MM.1S (cell line): ENCODE measurements around the gene RHOF.

ENCODE experiments used
- DNase-seq: peaks from one replicate; pipeline ENCODE4 v3.0.0-alpha.2; 2015
- H2AFZ ChIP-seq: fragments of 300-600 bp; sonication (generic); 2 replicates; pipeline ENCODE4 v1.6.0; 2016; ENCODE audit warnings: antibody characterized with exemption, low read length
- H3F3A ChIP-seq: fragments of 300-600 bp; sonication (generic); 2 replicates; pipeline ENCODE4 v1.6.1; 2016; ENCODE audit warnings: mild to moderate bottlenecking, antibody characterized with exemption, low read length, moderate library complexity, mixed read lengths; ENCODE audit not compliant: insufficient read depth
- H3K27ac ChIP-seq: fragments of 300-600 bp; sonication (generic); 2 replicates; pipeline ENCODE4 v1.5.1; 2016; ENCODE audit warnings: mild to moderate bottlenecking, low read length
- H3K27me3 ChIP-seq: fragments of 300-600 bp; sonication (generic); replicated peaks from 2 replicates; pipeline ENCODE4 v1.6.0; 2016; ENCODE audit warnings: low read length; ENCODE audit not compliant: insufficient read depth
- H3K36me3 ChIP-seq: fragments of 300-600 bp; sonication (generic); replicated peaks from 2 replicates; pipeline ENCODE4 v1.6.1; 2016; ENCODE audit warnings: mild to moderate bottlenecking, low read length, mixed read lengths; ENCODE audit not compliant: insufficient read depth
- H3K4me1 ChIP-seq: fragments of 300-600 bp; sonication (generic); 2 replicates; pipeline ENCODE4 v1.6.1; 2016; ENCODE audit warnings: low read length, mixed read lengths
- H3K4me2 ChIP-seq: fragments of 300-600 bp; sonication (generic); 2 replicates; pipeline ENCODE4 v1.6.0; 2016; ENCODE audit warnings: low read depth, low read length
- H3K4me3 ChIP-seq: fragments of 300-600 bp; sonication (generic); 2 replicates; pipeline ENCODE4 v1.5.1; 2016; ENCODE audit warnings: low read length, mixed read lengths
- H3K79me2 ChIP-seq: fragments of 300-600 bp; sonication (generic); 2 replicates; pipeline ENCODE4 v1.6.1; 2016; ENCODE audit warnings: mixed run types, low read length, mixed read lengths
- H3K9ac ChIP-seq: fragments of 300-600 bp; sonication (generic); 2 replicates; pipeline ENCODE4 v1.6.1; 2016; ENCODE audit warnings: low read length, mixed read lengths
- H3K9me2 ChIP-seq: fragments of 300-600 bp; sonication (generic); replicated peaks from 2 replicates; pipeline ENCODE4 v1.6.1; 2016; ENCODE audit warnings: mild to moderate bottlenecking, low read length, mixed read lengths; ENCODE audit not compliant: insufficient read depth
- H3K9me3 ChIP-seq: fragments of 300-600 bp; sonication (generic); replicated peaks from 2 replicates; pipeline ENCODE4 v1.6.1; 2016; ENCODE audit warnings: mild to moderate bottlenecking, low read length, mixed read lengths; ENCODE audit not compliant: insufficient read depth
- H4K20me1 ChIP-seq: fragments of 300-600 bp; sonication (generic); 2 replicates; pipeline ENCODE4 v1.6.1; 2016; ENCODE audit warnings: mild to moderate bottlenecking, low read length, moderate library complexity, mixed read lengths; ENCODE audit not compliant: insufficient read depth
- EZH2 ChIP-seq: fragments of 300-600 bp; sonication (generic); optimal IDR thresholded peaks from 2 replicates; pipeline ENCODE3; 2017; ENCODE audit warnings: low read depth, mild to moderate bottlenecking, antibody characterized with exemption, low read length, mixed read lengths
- EZH2phosphoT487 ChIP-seq: fragments of 300-600 bp; sonication (generic); IDR thresholded peaks from 2 replicates; pipeline ENCODE4 v1.6.1; 2018; ENCODE audit warnings: antibody characterized with exemption, low read length
- TF ChIP-seq, protein P1 (sequence below): fragments of 300-600 bp; sonication (generic); IDR thresholded peaks from 2 replicates; pipeline ENCODE4 v1.5.1; 2016; ENCODE audit warnings: antibody characterized with exemption, low read length, mixed read lengths

Gene RHOF

DNA sequence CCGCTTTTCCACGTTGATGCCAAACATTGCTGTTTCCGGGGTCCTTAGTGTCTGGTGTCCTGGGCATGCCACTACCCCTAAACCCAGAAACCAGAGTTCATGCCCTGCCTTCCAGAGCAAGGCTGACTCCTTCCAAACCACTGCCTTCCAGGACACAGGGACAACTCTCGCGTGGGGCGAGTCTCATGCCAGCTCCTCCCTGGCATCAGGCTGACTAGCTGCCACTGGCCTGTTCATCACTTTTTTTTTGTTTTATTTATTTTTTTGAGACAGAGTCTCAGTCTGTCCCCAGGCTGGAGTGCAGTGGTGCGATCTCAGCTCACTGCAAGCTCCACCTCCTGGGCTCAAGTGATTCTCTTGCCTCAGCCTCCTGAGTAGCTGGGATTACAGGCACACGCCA is 15.1 kb upstream of the RHOF start:
- no peaks in the 10 kb centered on the region for H3K9me3 ChIP-seq
- no peaks in the 10 kb centered on the region for H3K9me2 ChIP-seq
- DNase-seq = no peak
- H3K4me2 ChIP-seq = no peak overlapping the region
- peaks cover 71% of the 10 kb centered on the region for H3K79me2 ChIP-seq
- H3K36me3 ChIP-seq = no peaks in the 10 kb centered on the region
- H3K27ac ChIP-seq = no peak overlapping the region
- H3K4me1 ChIP-seq = no peaks in the 10 kb centered on the region
- H3K9ac ChIP-seq = no peak overlapping the region
- no peak for TF ChIP-seq EZH2phosphoT487
- no peak for TF ChIP-seq EZH2
- TF ChIP-seq, protein P1, sequence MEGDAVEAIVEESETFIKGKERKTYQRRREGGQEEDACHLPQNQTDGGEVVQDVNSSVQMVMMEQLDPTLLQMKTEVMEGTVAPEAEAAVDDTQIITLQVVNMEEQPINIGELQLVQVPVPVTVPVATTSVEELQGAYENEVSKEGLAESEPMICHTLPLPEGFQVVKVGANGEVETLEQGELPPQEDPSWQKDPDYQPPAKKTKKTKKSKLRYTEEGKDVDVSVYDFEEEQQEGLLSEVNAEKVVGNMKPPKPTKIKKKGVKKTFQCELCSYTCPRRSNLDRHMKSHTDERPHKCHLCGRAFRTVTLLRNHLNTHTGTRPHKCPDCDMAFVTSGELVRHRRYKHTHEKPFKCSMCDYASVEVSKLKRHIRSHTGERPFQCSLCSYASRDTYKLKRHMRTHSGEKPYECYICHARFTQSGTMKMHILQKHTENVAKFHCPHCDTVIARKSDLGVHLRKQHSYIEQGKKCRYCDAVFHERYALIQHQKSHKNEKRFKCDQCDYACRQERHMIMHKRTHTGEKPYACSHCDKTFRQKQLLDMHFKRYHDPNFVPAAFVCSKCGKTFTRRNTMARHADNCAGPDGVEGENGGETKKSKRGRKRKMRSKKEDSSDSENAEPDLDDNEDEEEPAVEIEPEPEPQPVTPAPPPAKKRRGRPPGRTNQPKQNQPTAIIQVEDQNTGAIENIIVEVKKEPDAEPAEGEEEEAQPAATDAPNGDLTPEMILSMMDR = no peak
- no peak overlapping the region for H2AFZ ChIP-seq
- H4K20me1 ChIP-seq = peaks cover 4% of the 10 kb centered on the region; the same call in 1 of the 2 replicates
- peaks cover 2% of the 10 kb centered on the region; the same call in 1 of the 2 replicates for H3F3A ChIP-seq
- no peak overlapping the region for H3K4me3 ChIP-seq
- no peaks in the 10 kb centered on the region for H3K27me3 ChIP-seq

- peaks cover 62% of the 10 kb centered on the region for H3K79me2 ChIP-seq
Observed at GRCh38 chr12:121807642-121808347, 14.3 kb upstream of the RHOF start.

GRCh38 chr12:121806546-121807423 is 13.3 kb upstream of the RHOF start:
- TF ChIP-seq EZH2phosphoT487 (no peak), EZH2 (no peak)
- TF ChIP-seq, protein P1 = no peak
- DNase-seq = no peak
- peaks cover 62% of the 10 kb centered on the region for H3K79me2 ChIP-seq
- no peaks in the 10 kb centered on the region for H3K27me3 ChIP-seq
- H3K36me3 ChIP-seq = no peaks in the 10 kb centered on the region
- H3K27ac ChIP-seq = no peak overlapping the region
- H3K9ac ChIP-seq = peak overlapping the region; percentile 33; the same call in 1 of the 2 replicates
- peaks cover 19% of the 10 kb centered on the region for H3F3A ChIP-seq
- H3K9me3 ChIP-seq = no peaks in the 10 kb centered on the region
- H4K20me1 ChIP-seq = no peaks in the 10 kb centered on the region
- no peaks in the 10 kb centered on the region for H3K9me2 ChIP-seq
- no peak overlapping the region for H2AFZ ChIP-seq
- H3K4me1 ChIP-seq = no peaks in the 10 kb centered on the region
- H3K4me2 ChIP-seq = peak overlapping the region; percentile 84
- H3K4me3 ChIP-seq = peak overlapping the region; percentile 55

More at GRCh38 chr12:121807642-121808347, 14.3 kb upstream of the RHOF start:
- Histone ChIP-seq H3K9ac (no peak overlapping the region), H3K27ac (no peak overlapping the region), H3K9me2 (no peaks in the 10 kb centered on the region), H3K36me3 (no peaks in the 10 kb centered on the region), H3K9me3 (no peaks in the 10 kb centered on the region), H3K4me3 (no peak overlapping the region), H3K27me3 (no peaks in the 10 kb centered on the region), H3K4me2 (no peak overlapping the region), H3F3A (peaks cover 10% of the 10 kb centered on the region; the same call in 1 of the 2 replicates), H3K4me1 (no peaks in the 10 kb centered on the region), H2AFZ (no peak overlapping the region), H4K20me1 (peaks cover 4% of the 10 kb centered on the region; the same call in 1 of the 2 replicates)
- TF ChIP-seq EZH2phosphoT487 (no peak), EZH2 (no peak)
- TF ChIP-seq, protein P1 = no peak
- no peak for DNase-seq
